Activated T-cell treated with anti-CD3 and anti-CD28 coated beads, Interleukin-2, amount 50 U/mL, for 48 hours (primary cell): Measurements from ENCODE around the gene SMARCAL1.
A peak's percentile ranks its signal among the peaks of the same experiment; 100 is the strongest.

Experiments
- DNase-seq, 2 experiments: peaks; one replicate each; pipeline ENCODE4 v3.0.0-alpha.2; 2020

SMARCAL1 gene

GRCh38 chr2:216428618-216429350 lies 16.5 kb downstream of the SMARCAL1 start:
- DNase-seq: no peak

GRCh38 chr2:216429428-216429827 lies 17.1 kb downstream of the SMARCAL1 start:
- no peak for DNase-seq

GRCh38 chr2:216430811-216431530 lies 18.7 kb downstream of the SMARCAL1 start:
- DNase-seq: no peak

- no peak for DNase-seq
Measured at GRCh38 chr2:216431531-216431856, 19.2 kb downstream of the SMARCAL1 start.

GRCh38 chr2:216436383-216436782 lies 24.1 kb downstream of the SMARCAL1 start:
- DNase-seq: no peak

- DNase-seq: no peak
Measured at GRCh38 chr2:216441308-216442010, 29.2 kb downstream of the SMARCAL1 start.

- no peak for DNase-seq
Measured at GRCh38 chr2:216445501-216445900, 33.2 kb downstream of the SMARCAL1 start.

GRCh38 chr2:216446343-216446742 lies 34.1 kb downstream of the SMARCAL1 start:
- DNase-seq: no peak

GRCh38 chr2:216447293-216447692 lies 35.0 kb downstream of the SMARCAL1 start:
- no peak for DNase-seq

GRCh38 chr2:216448829-216449228 lies 36.5 kb downstream of the SMARCAL1 start:
- DNase-seq: no peak

GRCh38 chr2:216450346-216450745 lies 38.1 kb downstream of the SMARCAL1 start:
- DNase-seq: no peak

- DNase-seq: no peak
Measured at GRCh38 chr2:216450784-216451183, 38.5 kb downstream of the SMARCAL1 start.

GRCh38 chr2:216453955-216454614 lies 41.8 kb downstream of the SMARCAL1 start:
- no peak for DNase-seq

GRCh38 chr2:216463148-216463547 lies 50.9 kb downstream of the SMARCAL1 start:
- DNase-seq: no peak

GRCh38 chr2:216464104-216464720 lies 51.9 kb downstream of the SMARCAL1 start:
- no peak for DNase-seq

- no peak for DNase-seq
Measured at GRCh38 chr2:216465579-216466195, 53.4 kb downstream of the SMARCAL1 start.

GRCh38 chr2:216467845-216468244 lies 55.6 kb downstream of the SMARCAL1 start:
- DNase-seq: no peak

GRCh38 chr2:216469661-216470060 lies 57.4 kb downstream of the SMARCAL1 start:
- no peak for DNase-seq

GRCh38 chr2:216473187-216473586 lies 60.9 kb downstream of the SMARCAL1 start:
- DNase-seq: no peak

- DNase-seq: peak; percentile 53 to 58
Measured at GRCh38 chr2:216474925-216475670, 62.8 kb downstream of the SMARCAL1 start.

GRCh38 chr2:216475767-216476166 lies 63.5 kb downstream of the SMARCAL1 start:
- no peak for DNase-seq
